Ishikawa (cell line): ENCODE results near the gene TPST2.

ENCODE experiments used
- EGR1 ChIP-seq: IDR thresholded peaks from 2 replicates; pipeline ENCODE4 v1.6.1; 2012
- MAX ChIP-seq: IDR thresholded peaks from 2 replicates; pipeline ENCODE4 v1.6.1; 2012
- YY1 ChIP-seq: IDR thresholded peaks from 2 replicates; pipeline ENCODE4 v1.6.1; 2012; ENCODE audit warnings: low read depth

DNA sequence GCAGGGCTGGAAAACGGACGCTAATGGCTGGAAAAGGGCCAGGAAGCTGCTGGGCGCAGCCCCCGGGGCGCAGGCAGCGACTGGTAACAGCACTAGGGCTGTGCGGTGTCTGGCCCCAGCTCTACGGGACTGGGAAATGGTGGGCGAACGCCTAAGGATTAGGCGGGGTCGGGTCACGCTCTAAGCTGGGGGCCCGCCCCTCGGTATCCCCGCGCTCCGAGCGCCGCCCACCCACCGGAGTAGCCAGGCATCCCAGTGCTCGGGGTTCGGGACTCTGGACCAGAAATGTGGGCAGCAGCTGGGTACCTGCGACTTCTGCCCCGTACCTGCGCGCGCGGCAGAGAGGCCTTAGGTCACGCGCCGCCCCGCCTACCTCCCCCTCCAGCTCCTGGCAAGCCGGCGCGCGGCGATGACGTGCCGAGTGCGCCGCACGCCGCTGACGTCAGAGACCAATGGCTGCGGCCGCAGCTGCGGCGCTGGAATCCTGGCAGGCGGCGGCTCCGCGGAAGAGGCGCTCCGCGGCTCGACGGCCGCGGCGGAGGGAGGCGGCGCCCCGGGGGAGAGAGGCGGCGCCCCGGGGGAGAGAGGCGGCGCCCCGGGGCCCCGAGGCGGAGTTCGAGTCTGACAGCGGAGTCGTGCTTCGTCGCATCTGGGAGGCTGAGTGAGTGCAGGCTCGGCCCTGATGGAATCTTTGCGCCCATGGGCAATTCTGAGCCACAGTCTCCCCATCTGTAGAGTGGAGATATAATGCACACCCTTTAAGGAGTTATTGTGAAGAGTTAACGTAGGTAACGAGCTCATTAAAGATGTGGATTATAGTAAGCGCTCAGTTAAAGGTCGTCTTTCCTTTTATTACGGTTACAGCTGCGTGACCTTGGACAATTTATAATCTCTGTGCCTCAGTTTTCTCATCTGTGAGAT, 106.2 kb downstream of the TPST2 start, which contains the start of the genes HPS4 and SRRD:
- TF ChIP-seq YY1 (peak; percentile 94), MAX (peak; percentile 84), EGR1 (no peak)
